HCT116 (cell line): ENCODE data around the gene UQCRHL.

Experiments
- CEBPB ChIP-seq: IDR thresholded peaks from 2 replicates; pipeline ENCODE4 v1.6.1; 2012; ENCODE audit warnings: low read depth
- EZH2 ChIP-seq: fragments of 200-600 bp; sonication (generic); IDR thresholded peaks from 2 replicates; pipeline ENCODE4 v1.6.1; 2017; ENCODE audit warnings: antibody characterized with exemption, mixed run types
- EZH2phosphoT487 ChIP-seq: fragments of 200-600 bp; IDR thresholded peaks from 2 replicates; pipeline ENCODE4 v1.6.1; 2018; ENCODE audit warnings: antibody characterized with exemption, borderline replicate concordance
- POLR2A ChIP-seq: IDR thresholded peaks from 2 replicates; pipeline ENCODE4 v1.7.0; 2011; ENCODE audit warnings: borderline replicate concordance; ENCODE audit not compliant: insufficient read depth, insufficient read length; ENCODE audit errors: extremely low read depth
- RAD21 ChIP-seq: IDR thresholded peaks from 2 replicates; pipeline ENCODE4 v1.6.1; 2012; ENCODE audit warnings: low read depth, mild to moderate bottlenecking
- SIN3A ChIP-seq: IDR thresholded peaks from 2 replicates; pipeline ENCODE4 v1.6.1; 2012; ENCODE audit warnings: low read depth
- YY1 ChIP-seq: IDR thresholded peaks from 2 replicates; pipeline ENCODE4 v1.6.1; 2011; ENCODE audit warnings: low read length, low read depth, moderate library complexity, mild to moderate bottlenecking; ENCODE audit not compliant: insufficient replicate concordance; ENCODE audit errors: extremely low read depth
- ZNF274 ChIP-seq: fragments of 200-500 bp; sonication (Bioruptor generic); IDR thresholded peaks from 2 replicates; pipeline ENCODE4 v1.6.1; 2014; ENCODE audit warnings: mild to moderate bottlenecking, low read depth, low read length, inconsistent platforms
- TF ChIP-seq, protein P1 (sequence below), 3 experiments: fragments of 200-600 bp in 1 of 3; sonication (generic) in 1 of 3; IDR thresholded peaks in 2 of 3; conservative IDR thresholded peaks in 1 of 3; 2 replicates each; pipeline ENCODE4 v1.5.1; 2012 to 2017; ENCODE audit warnings: low read depth in 2 of 3, low read length in 2 of 3, antibody characterized with exemption in 1 of 3, borderline replicate concordance in 1 of 3, control low read depth in 1 of 3, mild to moderate bottlenecking in 1 of 3, mixed read lengths in 1 of 3, mixed run types in 1 of 3, moderate library complexity in 1 of 3; ENCODE audit not compliant: insufficient read depth in 1 of 3
- TF ChIP-seq, protein P2 (sequence below): IDR thresholded peaks from 2 replicates; pipeline ENCODE4 v1.6.1; 2012; ENCODE audit warnings: low read depth
- TF ChIP-seq, protein P3 (sequence below): IDR thresholded peaks from 2 replicates; pipeline ENCODE4 v1.6.1; 2012
- TF ChIP-seq, protein P4 (sequence below): IDR thresholded peaks from 2 replicates; pipeline ENCODE4 v1.6.1; 2011; ENCODE audit warnings: mild to moderate bottlenecking, low read length, moderate library complexity; ENCODE audit not compliant: insufficient replicate concordance; ENCODE audit errors: extremely low read depth

DNA sequence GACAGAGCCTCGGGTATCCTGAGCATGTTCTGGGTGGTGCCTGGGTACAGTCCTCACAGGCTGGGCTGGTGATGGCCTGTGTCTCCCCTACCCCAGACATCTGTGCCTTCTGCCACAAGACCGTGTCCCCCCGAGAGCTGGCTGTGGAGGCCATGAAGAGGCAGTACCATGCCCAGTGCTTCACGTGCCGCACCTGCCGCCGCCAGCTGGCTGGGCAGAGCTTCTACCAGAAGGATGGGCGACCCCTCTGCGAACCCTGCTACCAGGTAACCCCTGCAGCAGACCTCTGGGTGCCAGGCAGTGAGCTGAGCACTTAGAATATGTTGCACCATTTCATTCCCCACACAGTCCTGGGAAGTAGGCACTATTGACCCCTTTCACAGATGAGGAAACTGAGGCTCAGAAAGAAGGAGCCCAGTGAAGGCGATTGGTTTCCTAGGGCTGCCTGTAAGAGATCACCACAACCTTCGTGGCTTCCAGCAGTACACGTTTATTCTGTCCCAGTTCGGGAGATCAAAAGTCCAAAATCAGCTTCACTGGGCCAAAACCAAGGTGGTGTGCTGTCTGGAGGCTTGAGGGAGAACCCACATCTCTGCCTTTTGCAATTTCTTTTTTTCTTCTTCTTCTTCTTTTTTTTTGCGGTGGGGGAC is 37.0 kb downstream of the UQCRHL start:
- TF ChIP-seq POLR2A = no peak
- TF ChIP-seq, protein P1, sequence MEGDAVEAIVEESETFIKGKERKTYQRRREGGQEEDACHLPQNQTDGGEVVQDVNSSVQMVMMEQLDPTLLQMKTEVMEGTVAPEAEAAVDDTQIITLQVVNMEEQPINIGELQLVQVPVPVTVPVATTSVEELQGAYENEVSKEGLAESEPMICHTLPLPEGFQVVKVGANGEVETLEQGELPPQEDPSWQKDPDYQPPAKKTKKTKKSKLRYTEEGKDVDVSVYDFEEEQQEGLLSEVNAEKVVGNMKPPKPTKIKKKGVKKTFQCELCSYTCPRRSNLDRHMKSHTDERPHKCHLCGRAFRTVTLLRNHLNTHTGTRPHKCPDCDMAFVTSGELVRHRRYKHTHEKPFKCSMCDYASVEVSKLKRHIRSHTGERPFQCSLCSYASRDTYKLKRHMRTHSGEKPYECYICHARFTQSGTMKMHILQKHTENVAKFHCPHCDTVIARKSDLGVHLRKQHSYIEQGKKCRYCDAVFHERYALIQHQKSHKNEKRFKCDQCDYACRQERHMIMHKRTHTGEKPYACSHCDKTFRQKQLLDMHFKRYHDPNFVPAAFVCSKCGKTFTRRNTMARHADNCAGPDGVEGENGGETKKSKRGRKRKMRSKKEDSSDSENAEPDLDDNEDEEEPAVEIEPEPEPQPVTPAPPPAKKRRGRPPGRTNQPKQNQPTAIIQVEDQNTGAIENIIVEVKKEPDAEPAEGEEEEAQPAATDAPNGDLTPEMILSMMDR (IDR thresholded peaks at IDR 0.05 in 2 of 3, conservative IDR thresholded peaks at IDR 0.05 in 1 of 3; ENCODE audit: borderline replicate concordance in 1 of 3, insufficient read depth in 1 of 3, low read depth in 2 of 3, low read length in 2 of 3) = no peak
- TF ChIP-seq CEBPB = no peak
- no peak for TF ChIP-seq EZH2
- no peak for TF ChIP-seq YY1
- TF ChIP-seq SIN3A = no peak
- TF ChIP-seq ZNF274 = no peak
- TF ChIP-seq, protein P2, sequence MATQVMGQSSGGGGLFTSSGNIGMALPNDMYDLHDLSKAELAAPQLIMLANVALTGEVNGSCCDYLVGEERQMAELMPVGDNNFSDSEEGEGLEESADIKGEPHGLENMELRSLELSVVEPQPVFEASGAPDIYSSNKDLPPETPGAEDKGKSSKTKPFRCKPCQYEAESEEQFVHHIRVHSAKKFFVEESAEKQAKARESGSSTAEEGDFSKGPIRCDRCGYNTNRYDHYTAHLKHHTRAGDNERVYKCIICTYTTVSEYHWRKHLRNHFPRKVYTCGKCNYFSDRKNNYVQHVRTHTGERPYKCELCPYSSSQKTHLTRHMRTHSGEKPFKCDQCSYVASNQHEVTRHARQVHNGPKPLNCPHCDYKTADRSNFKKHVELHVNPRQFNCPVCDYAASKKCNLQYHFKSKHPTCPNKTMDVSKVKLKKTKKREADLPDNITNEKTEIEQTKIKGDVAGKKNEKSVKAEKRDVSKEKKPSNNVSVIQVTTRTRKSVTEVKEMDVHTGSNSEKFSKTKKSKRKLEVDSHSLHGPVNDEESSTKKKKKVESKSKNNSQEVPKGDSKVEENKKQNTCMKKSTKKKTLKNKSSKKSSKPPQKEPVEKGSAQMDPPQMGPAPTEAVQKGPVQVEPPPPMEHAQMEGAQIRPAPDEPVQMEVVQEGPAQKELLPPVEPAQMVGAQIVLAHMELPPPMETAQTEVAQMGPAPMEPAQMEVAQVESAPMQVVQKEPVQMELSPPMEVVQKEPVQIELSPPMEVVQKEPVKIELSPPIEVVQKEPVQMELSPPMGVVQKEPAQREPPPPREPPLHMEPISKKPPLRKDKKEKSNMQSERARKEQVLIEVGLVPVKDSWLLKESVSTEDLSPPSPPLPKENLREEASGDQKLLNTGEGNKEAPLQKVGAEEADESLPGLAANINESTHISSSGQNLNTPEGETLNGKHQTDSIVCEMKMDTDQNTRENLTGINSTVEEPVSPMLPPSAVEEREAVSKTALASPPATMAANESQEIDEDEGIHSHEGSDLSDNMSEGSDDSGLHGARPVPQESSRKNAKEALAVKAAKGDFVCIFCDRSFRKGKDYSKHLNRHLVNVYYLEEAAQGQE = no peak
- TF ChIP-seq EZH2phosphoT487 = no peak
- TF ChIP-seq, protein P3, sequence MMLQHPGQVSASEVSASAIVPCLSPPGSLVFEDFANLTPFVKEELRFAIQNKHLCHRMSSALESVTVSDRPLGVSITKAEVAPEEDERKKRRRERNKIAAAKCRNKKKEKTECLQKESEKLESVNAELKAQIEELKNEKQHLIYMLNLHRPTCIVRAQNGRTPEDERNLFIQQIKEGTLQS = no peak
- TF ChIP-seq, protein P4, sequence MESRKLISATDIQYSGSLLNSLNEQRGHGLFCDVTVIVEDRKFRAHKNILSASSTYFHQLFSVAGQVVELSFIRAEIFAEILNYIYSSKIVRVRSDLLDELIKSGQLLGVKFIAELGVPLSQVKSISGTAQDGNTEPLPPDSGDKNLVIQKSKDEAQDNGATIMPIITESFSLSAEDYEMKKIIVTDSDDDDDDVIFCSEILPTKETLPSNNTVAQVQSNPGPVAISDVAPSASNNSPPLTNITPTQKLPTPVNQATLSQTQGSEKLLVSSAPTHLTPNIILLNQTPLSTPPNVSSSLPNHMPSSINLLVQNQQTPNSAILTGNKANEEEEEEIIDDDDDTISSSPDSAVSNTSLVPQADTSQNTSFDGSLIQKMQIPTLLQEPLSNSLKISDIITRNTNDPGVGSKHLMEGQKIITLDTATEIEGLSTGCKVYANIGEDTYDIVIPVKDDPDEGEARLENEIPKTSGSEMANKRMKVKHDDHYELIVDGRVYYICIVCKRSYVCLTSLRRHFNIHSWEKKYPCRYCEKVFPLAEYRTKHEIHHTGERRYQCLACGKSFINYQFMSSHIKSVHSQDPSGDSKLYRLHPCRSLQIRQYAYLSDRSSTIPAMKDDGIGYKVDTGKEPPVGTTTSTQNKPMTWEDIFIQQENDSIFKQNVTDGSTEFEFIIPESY = no peak
- no peak for TF ChIP-seq RAD21
